Caco-2 (cell line): ENCODE data around the gene WWOX. TPM values are rescaled to one million over a fixed set of nuclear protein-coding genes. Genes with fewer than 3 reads are reported as not detected.
"Not testable (repeated sequence)": the region's sequence is repeated elsewhere in the genome, so short reads cannot be mapped to it uniquely, and the experiment has no call there.

Experiments used
- BruUV-seq: library from RNA; stranded (reverse); fragments of 400-500 nt; replicated peaks from 2 replicates; lab custom pipeline; 2021; lab: Mats Ljungman, UMichigan
- CTCF ChIA-PET: fragments of 300-600 bp; sonication (Branson Sonifier 250); formaldehyde crosslinking; loops from one replicate; lab custom pipeline; 2022; ENCODE audit warnings: antibody characterized with exemption; lab: Charles Lee
- POLR2A ChIA-PET: fragments of 300-600 bp; sonication (Branson Sonifier 250); formaldehyde crosslinking; loops from one replicate; lab custom pipeline; 2022; ENCODE audit warnings: antibody characterized with exemption; lab: Charles Lee
- DNase-seq, 2 experiments: peaks; one replicate each; pipeline versions ENCODE4 v3.0.0 to v3.0.0-alpha.2; 2020 to 2022
- H3K27me3 ChIP-seq: replicated peaks from 2 replicates; pipeline ENCODE4 v1.6.0; 2011; ENCODE audit warnings: low read length; ENCODE audit not compliant: control insufficient read depth, insufficient read depth
- H3K36me3 ChIP-seq: 2 replicates; pipeline ENCODE4 v1.5.1; 2011; ENCODE audit warnings: low read length; ENCODE audit not compliant: control insufficient read depth, insufficient read depth
- H3K4me1 ChIP-seq: fragments of 250-450 bp; sonication (Bioruptor Pico); 2 replicates; pipeline ENCODE4 v1.5.1; 2020; ENCODE audit warnings: mild to moderate bottlenecking
- H3K4me3 ChIP-seq: 2 replicates; pipeline ENCODE4 v1.5.1; 2011; ENCODE audit warnings: low read depth, mild to moderate bottlenecking, control low read depth, low read length
- H3K9me3 ChIP-seq: fragments of 250-450 bp; sonication (Bioruptor Pico); 2 replicates; pipeline ENCODE4 v1.5.1; 2020; ENCODE audit warnings: mild to moderate bottlenecking, moderate library complexity
- H3K27ac Mint-ChIP-seq: one replicate; pipeline ENCODE4 v1.8.0; 2022; ENCODE audit warnings: mixed read lengths; ENCODE audit not compliant: unreplicated experiment
- H3K27me3 Mint-ChIP-seq: one replicate; pipeline ENCODE4 v1.8.0; 2022; ENCODE audit warnings: mixed read lengths; ENCODE audit not compliant: insufficient read depth, unreplicated experiment
- H3K36me3 Mint-ChIP-seq: one replicate; pipeline ENCODE4 v1.8.0; 2022; ENCODE audit warnings: mild to moderate bottlenecking, mixed read lengths; ENCODE audit not compliant: insufficient read depth, unreplicated experiment
- H3K4me1 Mint-ChIP-seq: one replicate; pipeline ENCODE4 v1.8.0; 2022; ENCODE audit warnings: low read depth, mixed read lengths; ENCODE audit not compliant: unreplicated experiment
- H3K4me3 Mint-ChIP-seq: one replicate; pipeline ENCODE4 v1.8.0; 2022; ENCODE audit warnings: mild to moderate bottlenecking, moderate library complexity, mixed read lengths; ENCODE audit not compliant: unreplicated experiment
- H3K9me3 Mint-ChIP-seq: one replicate; pipeline ENCODE4 v1.8.0; 2022; ENCODE audit warnings: mixed read lengths; ENCODE audit not compliant: unreplicated experiment
- intact Hi-C: fragments of 100-400 bp; cut with micrococcal nuclease; formaldehyde crosslinking; loops from one replicate; pipeline ENCODE4 v1.10.0; 2022; ENCODE audit not compliant: unreplicated experiment
- total RNA-seq: library from RNA; stranded (reverse); gene quantifications from 2 replicates; pipeline ENCODE4 v1.2.3, GENCODE V29; 2022
- TF ChIP-seq, protein P1 (sequence below), 2 experiments: fragments of 200-600 bp in 1 of 2; IDR thresholded peaks; 1 replicate in 1 of 2; 2 replicates in 1 of 2; pipeline versions ENCODE4 v1.5.1 to v1.8.0; 2011 to 2022; ENCODE audit warnings: antibody characterized with exemption in 1 of 2, control low read depth in 1 of 2, inconsistent platforms in 1 of 2, low read depth in 1 of 2, low read length in 1 of 2, mild to moderate bottlenecking in 1 of 2, moderate library complexity in 1 of 2; ENCODE audit not compliant: insufficient read depth in 1 of 2, severe bottlenecking in 1 of 2, unreplicated experiment in 1 of 2

WWOX gene
- total RNA-seq, 1 experiment from 2014 or later = 45.0 TPM

DNA sequence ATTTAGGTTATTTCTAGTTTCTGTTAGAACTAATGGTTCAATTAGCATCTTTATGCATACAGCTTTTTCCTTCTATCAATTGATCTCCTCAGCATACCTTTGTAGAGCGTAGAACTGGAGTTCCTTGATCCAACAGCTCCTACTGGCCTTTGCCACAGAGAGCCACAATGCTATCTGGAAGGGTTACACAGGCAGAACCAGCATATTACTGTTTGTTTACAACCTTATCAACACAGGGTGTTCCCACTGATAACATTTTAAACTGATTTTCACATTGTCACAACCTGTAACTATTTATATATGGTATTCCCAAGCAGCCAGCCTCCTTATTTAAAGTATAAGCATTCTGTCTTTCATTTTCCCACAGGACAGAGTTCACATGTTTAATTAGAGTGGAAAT is 1118.9 kb downstream of the WWOX start:
- BruUV-seq = no TSS peak
- H3K27ac Mint-ChIP-seq = no peak overlapping the region
- H3K27me3 Mint-ChIP-seq = peaks cover 9% of the 10 kb centered on the region
- H3K4me1 ChIP-seq = peaks cover 5% of the 10 kb centered on the region; the same call in 1 of the 2 replicates
- H3K4me3 ChIP-seq = no peak overlapping the region
- no peaks in the 10 kb centered on the region for H3K36me3 ChIP-seq
- intact Hi-C loops = no loop called here
- H3K36me3 Mint-ChIP-seq = no peaks in the 10 kb centered on the region
- H3K4me1 Mint-ChIP-seq = peaks cover under 1% of the 10 kb centered on the region
- POLR2A ChIA-PET = no interaction called here
- CTCF ChIA-PET = no interaction called here
- H3K9me3 ChIP-seq = no peaks in the 10 kb centered on the region
- H3K9me3 Mint-ChIP-seq = peaks cover 11% of the 10 kb centered on the region
- DNase-seq = no peak
- H3K27me3 ChIP-seq = no peaks in the 10 kb centered on the region
- H3K4me3 Mint-ChIP-seq = no peak overlapping the region
- TF ChIP-seq, protein P1, sequence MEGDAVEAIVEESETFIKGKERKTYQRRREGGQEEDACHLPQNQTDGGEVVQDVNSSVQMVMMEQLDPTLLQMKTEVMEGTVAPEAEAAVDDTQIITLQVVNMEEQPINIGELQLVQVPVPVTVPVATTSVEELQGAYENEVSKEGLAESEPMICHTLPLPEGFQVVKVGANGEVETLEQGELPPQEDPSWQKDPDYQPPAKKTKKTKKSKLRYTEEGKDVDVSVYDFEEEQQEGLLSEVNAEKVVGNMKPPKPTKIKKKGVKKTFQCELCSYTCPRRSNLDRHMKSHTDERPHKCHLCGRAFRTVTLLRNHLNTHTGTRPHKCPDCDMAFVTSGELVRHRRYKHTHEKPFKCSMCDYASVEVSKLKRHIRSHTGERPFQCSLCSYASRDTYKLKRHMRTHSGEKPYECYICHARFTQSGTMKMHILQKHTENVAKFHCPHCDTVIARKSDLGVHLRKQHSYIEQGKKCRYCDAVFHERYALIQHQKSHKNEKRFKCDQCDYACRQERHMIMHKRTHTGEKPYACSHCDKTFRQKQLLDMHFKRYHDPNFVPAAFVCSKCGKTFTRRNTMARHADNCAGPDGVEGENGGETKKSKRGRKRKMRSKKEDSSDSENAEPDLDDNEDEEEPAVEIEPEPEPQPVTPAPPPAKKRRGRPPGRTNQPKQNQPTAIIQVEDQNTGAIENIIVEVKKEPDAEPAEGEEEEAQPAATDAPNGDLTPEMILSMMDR (IDR thresholded peaks at IDR 0.05; ENCODE audit: insufficient read depth in 1 of 2, low read depth in 1 of 2, low read length in 1 of 2, severe bottlenecking in 1 of 2, unreplicated experiment in 1 of 2) = no peak

DNA sequence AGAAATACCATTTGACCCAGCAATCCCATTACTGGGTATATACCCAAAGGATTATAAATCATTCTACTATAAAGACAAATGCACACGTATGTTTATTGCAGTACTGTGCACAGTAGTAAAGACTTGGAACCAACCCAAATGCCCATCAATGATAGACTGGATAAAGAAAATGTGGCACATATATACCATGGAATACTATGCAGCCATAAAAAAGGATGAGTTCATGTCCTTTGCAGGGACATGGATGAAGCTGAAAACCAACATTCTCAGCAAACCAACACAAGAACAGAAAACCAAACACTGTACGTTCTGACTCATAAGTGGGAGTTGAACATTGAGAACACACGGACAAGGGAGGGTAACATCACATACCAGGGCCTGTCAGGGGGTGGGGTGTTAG is 1126.5 kb downstream of the WWOX start:
- H3K4me3 ChIP-seq, H3K27me3 ChIP-seq, DNase-seq, H3K9me3 ChIP-seq, BruUV-seq, CTCF ChIA-PET, H3K27ac Mint-ChIP-seq, H3K9me3 Mint-ChIP-seq, H3K36me3 ChIP-seq, POLR2A ChIA-PET, H3K36me3 Mint-ChIP-seq, intact Hi-C loops, H3K4me1 Mint-ChIP-seq, H3K4me1 ChIP-seq, H3K4me3 Mint-ChIP-seq: not testable (repeated sequence)
- H3K27me3 Mint-ChIP-seq = peaks cover 15% of the 10 kb centered on the region

DNA sequence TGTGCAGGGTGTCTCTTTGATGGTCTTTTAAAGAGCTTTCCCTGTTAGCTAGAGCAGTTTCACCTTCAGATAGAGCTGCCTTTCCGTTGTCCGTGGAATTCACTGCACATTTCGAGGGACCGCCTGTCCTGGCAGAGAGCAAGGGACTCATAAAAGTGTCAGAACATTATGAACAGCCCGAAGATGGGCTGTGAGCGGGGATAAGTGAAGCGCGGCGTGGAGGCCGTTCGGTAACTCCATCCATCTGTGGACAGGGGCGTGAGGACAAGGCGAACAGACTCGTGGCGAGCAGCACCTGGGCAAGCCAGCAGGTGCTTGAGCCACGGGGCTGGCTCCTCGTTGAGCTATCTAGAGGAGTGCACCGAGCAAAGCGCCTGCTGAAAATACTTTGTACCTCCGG is 1129.9 kb downstream of the WWOX start:
- H3K4me3 Mint-ChIP-seq = no peak overlapping the region
- peaks cover 9% of the 10 kb centered on the region for H3K27me3 Mint-ChIP-seq
- intact Hi-C loops = no loop called here
- H3K36me3 ChIP-seq = no peaks in the 10 kb centered on the region
- ChIA-PET CTCF (no interaction called here), POLR2A (no interaction called here)
- no peaks in the 10 kb centered on the region for H3K9me3 Mint-ChIP-seq
- BruUV-seq = no TSS peak
- no peak overlapping the region for H3K4me3 ChIP-seq
- no peaks in the 10 kb centered on the region for H3K36me3 Mint-ChIP-seq
- no peaks in the 10 kb centered on the region for H3K4me1 Mint-ChIP-seq
- H3K4me1 ChIP-seq = no peaks in the 10 kb centered on the region
- H3K27me3 ChIP-seq = no peaks in the 10 kb centered on the region; the same call in 1 of the 2 replicates
- no peak for DNase-seq
- H3K9me3 ChIP-seq = no peaks in the 10 kb centered on the region
- TF ChIP-seq, protein P1 (IDR thresholded peaks at IDR 0.05; ENCODE audit: insufficient read depth in 1 of 2, low read depth in 1 of 2, low read length in 1 of 2, severe bottlenecking in 1 of 2, unreplicated experiment in 1 of 2) = no peak
- H3K27ac Mint-ChIP-seq = no peak overlapping the region

DNA sequence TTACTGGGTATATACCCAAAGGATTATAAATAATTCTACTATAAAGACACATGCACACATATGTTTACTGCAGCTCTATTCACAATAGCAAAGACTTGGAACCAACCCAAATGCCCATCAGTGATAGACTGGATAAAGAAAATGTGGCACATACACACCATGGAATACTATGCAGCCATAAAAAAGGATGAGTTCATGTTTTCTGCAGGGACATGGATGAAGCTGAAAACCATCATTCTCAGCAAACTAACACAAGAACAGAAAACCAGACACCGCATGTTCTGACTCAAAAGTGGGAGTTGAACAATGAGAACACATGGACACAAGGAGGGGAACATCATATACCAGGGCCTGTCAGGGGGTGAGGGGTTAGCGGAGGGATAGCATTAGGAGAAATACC is 1146.2 kb downstream of the WWOX start:
- intact Hi-C loops, H3K9me3 ChIP-seq, H3K36me3 ChIP-seq, DNase-seq, H3K27ac Mint-ChIP-seq, POLR2A ChIA-PET, H3K36me3 Mint-ChIP-seq, H3K4me1 Mint-ChIP-seq, H3K4me1 ChIP-seq, H3K4me3 ChIP-seq, CTCF ChIA-PET, H3K4me3 Mint-ChIP-seq, H3K27me3 ChIP-seq, BruUV-seq: not testable (repeated sequence)
- Mint-ChIP-seq H3K9me3 (peaks cover 25% of the 10 kb centered on the region), H3K27me3 (peaks cover 10% of the 10 kb centered on the region)
